GM21529 (cell line): ENCODE data around the gene ADAMTS1.

ENCODE experiments used
- ATAC-seq: cut with Tn5 transposase; IDR thresholded peaks from one replicate; pipeline ENCODE4 v1.9.1; 2021; ENCODE audit not compliant: unreplicated experiment

The ADAMTS1 gene

DNA sequence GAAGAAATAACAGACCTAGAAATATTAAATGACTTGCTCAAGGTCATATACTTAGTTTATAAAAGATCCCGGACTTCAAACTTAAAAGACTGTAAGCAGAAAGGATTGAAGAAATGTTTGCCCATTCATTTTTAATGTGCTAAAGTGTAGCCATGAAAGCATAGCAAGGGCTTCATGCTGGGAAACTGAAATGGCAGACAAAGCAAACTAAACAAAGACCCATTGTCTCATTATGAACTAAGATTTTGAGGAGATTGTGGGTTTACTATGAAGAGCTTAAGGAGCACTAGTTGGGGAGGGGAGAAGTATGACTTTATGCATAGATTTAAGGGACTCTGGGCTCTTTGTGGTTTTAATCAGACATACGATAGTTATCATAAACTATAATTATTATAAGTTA, 26.3 kb downstream of the ADAMTS1 start:
- no peak for ATAC-seq

DNA sequence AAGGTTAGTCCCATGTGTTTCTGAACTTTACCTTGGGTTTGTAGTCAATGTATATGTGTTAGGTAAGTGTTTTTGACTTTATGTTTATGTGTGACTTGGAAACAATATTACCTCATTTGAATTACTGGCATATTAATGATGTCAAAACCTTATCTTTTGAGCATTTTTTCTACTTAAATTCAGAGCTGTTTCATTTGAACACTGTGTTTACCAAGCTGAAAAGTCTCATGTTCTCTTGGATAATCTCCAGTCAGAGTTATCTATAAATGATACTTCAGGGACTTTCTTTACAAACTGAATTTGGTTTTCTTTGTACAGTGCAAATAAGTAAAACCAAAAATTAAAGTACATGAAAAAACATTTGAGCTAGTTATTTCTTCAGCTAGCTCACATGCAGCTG, 30.0 kb downstream of the ADAMTS1 start:
- no peak for ATAC-seq

DNA sequence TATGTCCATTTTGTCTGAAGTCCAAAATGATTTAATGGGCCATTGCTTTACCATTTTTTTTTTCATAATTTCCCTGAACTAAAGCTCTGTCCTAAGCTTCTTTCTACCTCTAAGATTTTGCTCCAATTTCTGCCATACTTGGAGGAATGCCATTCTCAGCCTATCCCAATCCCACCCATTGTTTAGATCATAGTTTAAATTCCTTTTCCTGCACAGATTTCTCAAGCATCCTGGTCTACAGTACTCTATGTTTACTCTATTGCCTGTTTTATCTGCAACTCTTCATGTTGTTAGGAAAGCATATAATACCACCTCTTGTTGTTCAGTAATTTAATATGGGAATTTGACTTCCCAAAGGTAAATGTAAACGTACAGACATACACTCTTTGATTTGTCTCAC, 30.8 kb downstream of the ADAMTS1 start:
- ATAC-seq = no peak

DNA sequence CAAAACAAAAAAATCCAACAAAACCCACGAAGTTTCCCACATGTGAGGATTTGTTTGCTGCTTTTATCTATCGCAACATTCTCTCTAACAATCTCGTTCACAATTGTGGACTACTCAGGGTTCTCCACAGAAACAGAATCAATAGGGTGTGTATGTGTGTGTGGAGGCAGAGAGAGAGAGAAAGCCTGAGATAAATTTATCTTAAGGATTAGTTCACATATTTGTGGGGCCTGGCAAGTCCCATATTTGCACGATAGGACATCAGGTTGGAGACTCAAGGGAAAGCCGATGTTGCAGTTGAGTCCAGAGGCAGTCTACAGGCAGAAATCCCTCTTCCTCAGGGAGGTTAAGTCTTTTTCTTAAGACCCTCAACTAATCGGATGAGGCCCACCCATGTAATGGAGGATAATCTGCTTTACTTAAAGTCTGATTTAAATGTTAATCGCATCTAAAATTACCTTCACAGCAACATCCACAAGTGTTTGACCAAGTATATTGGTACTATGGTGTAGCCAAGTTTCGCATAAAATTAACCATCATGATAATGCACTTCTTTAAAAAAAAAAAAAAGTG, 31.7 kb downstream of the ADAMTS1 start:
- ATAC-seq = no peak

DNA sequence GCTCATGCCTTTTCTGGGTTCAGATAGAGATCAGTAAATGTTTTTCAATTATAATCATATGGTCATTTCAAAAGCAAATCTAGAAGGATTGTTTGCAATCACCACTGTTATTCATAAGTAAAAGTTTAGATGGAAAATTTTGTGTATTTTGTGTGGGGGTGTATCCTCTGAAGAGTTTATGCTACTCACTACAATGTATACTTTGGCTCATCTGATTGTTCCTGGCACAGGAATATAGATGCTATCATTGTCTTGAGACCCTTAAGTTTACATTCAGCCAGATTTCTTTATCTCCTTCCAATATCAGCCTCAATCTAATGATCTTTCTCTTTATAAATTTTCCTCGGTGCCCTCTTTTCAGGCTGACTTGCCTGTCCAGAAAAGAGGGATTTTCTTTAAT, 33.0 kb downstream of the ADAMTS1 start:
- ATAC-seq = no peak

DNA sequence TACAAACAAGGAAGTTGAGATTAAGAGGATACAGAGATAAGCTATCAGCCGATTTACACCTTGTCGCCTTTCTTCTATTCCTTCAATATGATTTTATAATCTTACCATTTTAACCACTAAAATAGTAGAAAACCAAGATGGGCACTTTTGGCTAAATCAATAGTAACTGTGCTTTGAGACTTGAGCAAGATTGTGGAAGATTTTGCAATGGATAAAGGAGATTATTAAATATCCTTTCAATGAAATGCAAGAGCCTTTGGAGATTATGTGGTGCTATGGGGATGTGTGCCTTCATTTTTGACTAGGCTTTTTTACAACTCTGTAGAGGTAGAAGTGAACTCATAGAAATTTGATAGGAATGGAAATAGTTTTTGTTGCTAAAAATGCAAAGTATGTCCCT, 33.7 kb downstream of the ADAMTS1 start:
- ATAC-seq = no peak

DNA sequence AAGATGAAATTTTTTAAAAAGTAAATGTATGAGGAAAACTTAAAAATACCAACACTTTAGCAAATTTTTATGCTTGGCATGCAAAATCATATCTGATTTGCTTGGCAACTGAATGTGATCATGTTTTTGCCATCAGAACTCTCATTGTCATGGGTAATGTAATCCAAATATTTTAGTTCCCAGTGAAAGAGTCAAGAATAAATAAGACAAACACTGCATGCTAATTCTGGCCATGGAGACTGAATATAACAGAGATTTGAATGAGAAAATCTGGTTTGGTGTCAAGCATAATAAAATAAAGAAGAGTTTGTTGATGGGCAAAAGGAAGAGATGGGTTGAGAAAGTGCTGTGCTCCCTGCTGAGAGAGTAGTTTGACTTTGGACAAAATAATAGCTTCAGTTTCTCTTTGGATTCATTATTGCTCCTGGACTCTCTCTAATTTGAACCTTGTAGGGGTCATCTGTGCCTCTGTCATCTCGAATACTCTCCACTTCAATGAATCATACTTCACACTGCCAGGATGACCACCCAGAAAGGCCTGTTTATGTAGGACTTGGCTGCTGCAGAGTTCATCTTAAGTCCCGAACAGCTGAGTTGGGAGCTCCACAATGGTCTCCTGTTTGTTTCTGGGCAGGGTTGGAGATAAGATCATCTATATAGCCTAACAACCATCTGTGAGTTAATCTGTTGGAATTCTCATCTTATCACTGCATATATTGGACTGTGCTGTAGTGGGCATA, 34.4 kb downstream of the ADAMTS1 start:
- no peak for ATAC-seq

DNA sequence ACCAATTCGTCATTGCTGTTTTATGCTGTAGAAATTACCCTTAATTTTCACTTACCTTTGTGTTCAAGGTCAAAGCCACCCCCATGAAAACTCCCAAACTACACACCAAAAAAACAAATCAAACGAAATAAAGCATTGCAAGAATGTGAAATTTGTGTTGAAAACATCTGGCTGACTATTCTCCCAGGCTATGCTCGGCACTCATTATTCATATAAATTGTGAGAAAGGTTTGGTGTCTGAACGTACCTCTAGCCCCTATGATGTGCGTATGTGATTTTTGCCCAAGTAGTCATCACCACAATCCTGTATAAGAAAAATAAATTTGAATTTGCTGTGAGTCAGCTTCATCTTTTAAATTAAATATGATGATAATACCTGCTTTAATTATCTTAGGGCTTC, 34.9 kb downstream of the ADAMTS1 start:
- ATAC-seq = no peak

DNA sequence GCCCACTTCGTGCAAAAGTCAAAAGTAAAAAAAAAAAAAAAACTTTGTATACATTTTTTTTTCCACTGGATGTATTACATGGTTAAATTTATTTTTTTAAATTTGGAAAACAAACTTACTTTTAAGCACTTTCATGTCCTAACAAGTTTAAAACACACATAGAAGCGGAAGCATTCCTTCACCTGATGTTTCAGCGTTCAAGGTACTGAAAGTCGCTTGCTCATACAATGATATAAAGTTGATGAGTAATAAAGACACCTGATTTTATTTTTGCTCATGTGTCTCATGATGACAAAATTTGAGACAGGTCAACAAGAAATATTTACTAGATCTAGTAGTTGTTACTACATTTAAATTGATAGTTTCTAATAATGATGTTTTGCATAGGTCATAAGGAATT, 35.5 kb downstream of the ADAMTS1 start:
- no peak for ATAC-seq

DNA sequence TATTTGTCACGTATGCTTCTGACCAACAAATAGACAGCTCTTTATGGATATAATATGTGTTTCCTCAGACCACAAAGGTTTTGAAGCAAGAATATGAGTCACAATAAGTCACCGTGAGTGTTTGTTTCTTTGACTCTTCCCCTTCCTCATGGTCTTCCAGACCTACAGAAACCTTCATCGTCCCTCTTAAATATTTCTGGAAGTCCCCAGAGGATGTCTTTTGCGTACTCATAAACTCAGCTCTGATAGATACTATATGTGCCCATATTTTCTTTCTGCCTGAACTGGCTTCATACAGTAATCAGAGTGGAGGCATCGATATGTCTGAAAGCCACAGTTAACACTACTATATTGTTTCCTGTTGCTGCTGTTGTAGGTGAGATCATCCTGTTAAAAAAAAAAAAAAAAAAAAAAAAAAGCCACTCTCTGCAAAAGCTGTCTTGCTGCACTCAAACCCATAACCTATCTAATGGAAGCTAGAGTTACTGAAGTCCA, 38.4 kb downstream of the ADAMTS1 start:
- ATAC-seq = no peak

DNA sequence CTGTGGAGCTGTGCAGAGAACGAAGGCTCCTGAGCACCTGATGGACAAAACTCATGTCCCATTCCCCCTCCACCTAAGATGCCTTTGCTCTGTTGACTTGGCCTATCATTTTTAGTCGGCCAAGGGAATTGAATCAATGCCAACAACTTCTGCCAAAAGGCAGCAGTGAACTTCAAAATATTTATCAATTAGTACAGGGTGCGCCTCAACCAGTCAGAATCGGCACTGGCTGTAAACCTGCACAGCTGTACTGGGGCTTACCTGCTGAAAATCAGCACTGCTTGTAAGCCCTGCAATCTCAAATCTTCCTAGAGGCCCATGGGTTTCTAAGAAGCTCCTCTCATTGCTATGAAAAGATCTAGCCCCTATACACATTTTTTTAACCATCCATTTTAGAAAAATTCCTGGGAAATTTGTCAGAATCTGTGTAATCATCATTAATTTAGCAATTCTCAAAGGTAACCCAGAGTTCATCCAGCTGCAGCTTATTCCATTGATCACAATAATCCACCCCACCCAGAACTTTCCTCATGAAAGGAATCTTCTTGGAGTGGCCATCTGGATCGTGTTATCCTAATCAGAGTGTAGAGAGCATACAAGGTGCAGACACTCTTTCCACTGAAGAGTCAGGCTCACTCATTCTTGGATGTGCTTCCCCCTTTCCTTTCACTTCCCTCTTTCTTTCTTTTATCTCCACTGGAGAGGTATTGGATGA, 40.2 kb downstream of the ADAMTS1 start:
- no peak for ATAC-seq

DNA sequence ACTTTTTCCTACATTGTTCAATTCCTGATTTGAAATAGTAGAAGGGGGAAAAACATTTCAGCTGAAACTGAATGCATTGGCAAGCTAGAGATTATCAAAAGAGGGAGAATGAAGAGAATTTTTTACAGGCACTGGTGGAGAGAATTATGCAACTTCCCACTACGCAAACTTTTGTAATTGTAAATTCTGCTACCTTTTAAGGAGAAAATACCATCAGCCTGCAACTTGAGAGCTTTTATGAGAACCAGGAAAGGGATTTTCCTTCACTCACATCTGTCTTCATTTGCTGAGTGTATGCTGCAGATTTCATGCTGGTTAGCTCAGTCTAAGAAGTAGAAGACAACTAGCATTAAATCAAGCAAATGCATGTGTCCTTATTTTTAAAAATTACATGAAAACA, 43.7 kb downstream of the ADAMTS1 start:
- ATAC-seq = no peak

DNA sequence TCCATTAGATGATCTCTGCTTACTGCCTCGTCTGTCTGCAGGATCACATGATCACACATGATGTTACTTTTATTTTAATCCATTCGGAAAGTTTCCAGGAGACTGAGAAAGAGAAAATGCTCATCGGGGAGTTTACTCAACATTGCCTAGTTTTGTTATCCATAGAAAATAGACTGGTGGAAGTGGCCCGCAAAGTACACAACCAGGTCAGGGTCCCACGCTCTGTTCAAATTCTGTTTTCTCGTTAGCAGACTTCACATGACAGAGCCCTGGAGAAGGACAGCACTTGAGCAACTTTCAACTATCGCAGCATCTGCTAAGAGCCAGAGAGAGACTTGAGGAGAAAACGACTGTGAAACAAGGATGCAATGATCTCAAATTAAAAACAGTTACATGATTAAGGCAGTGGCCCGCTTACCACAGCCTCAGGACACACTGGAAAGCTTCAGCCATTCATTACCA, 44.2 kb downstream of the ADAMTS1 start:
- ATAC-seq = no peak

DNA sequence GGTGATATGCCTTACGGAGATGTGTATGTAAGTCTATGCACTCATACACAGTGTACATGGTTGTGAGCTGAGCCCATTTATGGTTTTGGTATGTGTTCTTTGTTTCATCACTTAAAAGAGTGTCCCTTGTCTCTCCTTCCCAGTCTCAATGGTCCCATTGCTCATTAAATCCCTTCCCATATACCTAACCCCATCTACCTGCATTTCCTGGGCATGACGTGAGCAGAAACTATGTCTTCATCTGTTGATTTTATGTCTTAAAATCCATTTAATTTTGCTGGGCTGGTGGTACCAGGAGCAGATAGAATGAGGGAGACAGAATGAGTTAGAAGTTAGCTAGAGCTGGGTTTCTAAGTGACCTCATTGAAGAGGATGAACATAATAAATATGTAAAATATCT, 44.8 kb downstream of the ADAMTS1 start:
- no peak for ATAC-seq

DNA sequence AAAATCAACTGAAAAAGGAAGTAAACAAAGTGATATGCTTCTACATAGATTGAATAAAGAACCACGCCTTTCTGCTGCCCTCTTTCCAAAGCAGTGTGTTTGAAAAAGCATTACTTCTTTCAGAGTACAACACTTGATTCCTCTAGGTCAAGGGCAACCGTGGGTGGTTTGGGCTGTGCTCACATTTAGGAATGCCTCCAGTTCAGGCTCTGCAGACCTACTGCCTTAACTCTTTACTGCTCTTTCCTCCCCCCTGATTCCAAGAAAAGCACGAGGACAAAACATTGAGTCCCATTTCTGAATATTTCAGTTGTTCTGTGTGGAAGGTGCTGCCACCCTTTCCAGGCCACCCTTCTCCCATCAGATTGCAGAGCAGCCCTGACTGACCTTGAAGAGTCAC, 45.2 kb downstream of the ADAMTS1 start:
- no peak for ATAC-seq

DNA sequence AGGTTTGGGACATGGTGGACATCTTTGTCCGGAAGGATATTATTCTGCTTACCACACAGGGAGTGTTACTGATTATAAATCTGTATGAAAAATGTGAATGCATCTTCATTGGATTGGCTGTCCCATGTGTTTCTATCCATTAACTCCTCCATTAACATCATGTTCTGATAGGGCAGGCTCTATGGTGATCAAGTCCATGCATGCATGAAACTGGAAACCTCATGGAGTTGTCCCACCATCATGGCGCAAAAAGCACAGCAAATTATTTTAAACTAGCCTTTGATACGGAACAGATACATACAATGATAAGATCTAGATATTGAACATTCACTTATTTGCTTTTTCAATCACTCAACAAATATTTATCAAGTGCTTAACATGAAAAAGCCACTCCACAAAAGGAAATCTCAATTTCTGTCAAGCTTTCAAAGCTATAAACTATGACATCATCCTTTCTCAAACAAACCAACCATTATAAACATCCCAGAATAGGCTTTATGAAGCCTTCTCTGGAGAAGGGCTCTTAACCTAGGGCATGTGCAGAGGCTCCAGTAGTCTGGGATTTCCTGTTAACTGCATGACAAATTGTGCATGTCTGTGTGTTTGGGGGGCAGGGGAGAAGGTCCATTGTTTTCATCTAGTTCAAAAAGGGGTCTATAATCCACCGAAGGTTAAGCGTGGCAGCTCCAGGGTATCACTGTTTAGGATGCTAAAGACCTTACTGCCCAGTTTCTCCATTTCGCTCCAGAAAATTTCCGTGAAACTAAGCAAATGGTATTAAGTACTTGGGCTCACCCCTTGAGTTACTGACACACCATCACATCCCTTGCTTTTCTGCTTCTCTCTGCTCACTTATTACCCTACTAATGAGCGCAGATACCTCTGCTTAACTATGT, 46.1 kb downstream of the ADAMTS1 start:
- no peak for ATAC-seq

DNA sequence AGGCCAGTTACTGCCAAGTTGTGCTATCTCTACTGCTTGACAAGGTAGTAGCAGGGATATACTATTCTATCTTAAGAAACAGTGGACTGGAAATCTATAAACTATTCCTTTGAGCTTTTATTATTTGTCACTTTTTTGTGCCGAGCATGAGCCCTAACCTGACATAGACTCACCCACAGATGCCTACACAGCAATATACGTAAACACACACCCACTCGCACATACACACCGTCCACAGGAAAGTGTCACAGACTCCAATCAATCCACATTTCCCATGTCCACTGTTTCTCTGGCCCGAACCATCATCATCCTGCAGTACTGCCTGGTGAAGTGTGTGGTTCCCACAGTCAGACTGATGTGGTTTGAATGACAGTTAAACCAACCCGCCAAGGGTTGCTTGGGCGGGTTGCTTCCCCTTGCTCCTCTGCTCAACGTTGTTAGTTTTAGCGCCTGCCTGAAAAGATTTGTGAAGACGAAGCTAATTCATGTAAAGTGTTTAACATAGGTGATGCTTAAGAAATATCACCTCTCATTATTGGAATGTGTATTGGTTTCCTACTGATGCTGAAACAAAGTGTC, 47.2 kb downstream of the ADAMTS1 start:
- ATAC-seq = no peak

DNA sequence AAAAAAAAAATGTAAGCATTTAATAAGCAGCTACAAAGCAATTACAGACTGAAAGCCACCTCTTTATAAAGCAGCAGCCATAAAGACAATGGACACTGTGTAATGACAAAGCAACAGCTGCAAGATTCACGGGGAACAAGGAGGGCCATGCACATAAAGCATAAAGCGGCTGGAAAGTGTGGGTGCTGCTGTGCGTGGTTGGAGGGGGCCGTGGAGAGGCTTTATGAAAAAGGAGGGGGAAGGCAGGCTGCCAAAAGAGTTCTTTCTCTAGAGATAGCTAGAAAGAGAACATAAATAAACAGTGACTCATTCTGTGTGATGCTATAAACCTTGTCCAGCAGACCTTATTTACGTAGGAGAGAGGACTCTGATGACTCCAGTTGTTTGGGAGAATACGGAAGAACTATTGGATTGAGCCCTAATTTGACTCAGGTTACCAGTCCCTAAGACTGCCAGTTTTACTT, 49.3 kb downstream of the ADAMTS1 start:
- ATAC-seq = no peak

DNA sequence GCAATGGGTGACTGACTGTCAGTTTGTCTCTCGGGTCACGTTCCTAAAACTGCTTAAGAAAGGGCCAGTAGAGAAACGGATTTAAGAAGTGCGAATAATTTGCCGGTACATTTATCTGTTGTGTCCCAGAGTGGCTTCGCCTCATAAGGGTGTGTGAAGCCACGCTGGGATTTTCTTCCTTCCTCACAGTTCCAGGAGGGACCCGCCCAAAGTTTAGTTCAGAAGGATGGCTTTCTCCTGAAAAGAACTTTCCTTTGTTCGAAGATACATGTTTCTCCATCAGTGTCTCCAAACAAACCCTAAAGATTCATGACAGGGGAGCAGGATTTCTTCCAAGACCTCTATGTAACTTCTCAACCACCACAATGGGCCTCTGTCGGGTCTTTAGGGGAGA, 49.8 kb downstream of the ADAMTS1 start:
- ATAC-seq = no peak

DNA sequence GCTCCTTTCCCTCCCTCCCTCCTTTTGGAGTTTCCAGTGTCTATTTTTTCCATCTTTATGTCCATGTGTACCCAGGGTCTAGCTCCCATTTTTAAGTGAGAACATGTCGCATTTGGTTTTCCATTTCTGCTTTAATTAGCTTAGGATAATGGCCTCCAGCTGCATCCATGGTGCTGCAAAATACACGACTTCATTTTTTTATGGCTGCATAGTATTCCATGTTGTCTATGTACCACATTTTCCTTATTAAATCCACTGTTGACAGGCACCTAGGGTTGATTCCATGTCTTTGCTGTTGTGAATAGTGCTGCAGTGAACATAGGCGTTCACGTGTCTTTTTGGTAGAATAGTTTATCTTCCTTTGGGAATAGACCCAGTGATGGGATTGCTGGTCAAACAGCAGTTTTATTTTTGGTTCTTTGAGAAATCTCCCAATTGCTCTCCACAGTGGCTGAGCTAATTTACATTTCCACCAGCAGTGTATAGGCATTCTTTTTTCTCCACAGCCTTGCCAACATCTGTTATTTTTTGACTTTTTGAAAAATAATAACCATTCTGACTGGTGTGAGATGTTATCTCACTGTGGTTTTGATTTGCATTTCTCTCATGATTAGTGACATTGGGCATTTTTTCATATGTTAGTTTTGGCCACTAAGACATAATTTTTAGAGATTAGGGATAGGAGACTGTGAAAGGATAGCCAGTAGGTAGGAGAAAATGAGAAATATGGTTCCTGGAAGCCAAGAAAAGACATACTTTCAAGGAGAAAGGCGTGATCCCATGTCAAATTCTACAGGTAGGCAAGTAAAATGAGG, 50.4 kb downstream of the ADAMTS1 start:
- no peak for ATAC-seq
